NCI-H187 (cell line): ENCODE measurements around the gene GRK3.

Experiments used
- DNase-seq, 2 experiments: peaks; one replicate each; lab custom pipeline; 2025; lab: John Stamatoyannopoulos, UW

Gene GRK3

DNA sequence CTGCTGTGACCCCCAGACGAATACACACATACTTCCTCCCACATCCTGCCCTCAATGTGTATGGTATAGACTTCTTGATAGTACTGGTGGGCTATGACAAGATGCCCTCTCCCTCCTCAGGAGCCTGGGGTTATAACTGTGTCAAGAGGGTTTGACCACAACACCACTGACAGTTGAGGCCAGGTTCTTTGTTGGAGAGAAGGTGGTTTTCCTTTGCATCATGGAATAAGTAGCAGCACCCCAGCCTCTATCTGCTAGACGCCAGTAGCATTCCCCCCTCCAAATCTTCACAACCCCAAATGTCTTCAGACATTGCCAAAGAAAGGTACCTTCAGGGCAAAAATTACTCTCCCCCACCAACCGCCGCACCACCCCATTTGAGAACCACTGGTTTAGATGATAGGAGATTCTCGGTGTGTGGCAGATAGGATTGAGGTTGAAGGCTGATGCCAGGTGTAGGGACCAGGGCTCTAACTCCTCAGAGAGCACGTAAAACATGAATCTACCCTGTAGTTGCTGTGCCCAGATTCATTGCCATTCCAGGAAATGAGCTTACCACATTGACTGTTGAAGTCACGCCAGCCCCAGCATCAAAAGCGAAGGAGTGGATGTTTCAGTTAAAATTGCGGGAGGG, 172.0 kb downstream of the GRK3 start:
- DNase-seq = no peak

- DNase-seq = no peak
Observed at GRCh38 chr22:25739659-25740344, 175.3 kb downstream of the GRK3 start.

DNA sequence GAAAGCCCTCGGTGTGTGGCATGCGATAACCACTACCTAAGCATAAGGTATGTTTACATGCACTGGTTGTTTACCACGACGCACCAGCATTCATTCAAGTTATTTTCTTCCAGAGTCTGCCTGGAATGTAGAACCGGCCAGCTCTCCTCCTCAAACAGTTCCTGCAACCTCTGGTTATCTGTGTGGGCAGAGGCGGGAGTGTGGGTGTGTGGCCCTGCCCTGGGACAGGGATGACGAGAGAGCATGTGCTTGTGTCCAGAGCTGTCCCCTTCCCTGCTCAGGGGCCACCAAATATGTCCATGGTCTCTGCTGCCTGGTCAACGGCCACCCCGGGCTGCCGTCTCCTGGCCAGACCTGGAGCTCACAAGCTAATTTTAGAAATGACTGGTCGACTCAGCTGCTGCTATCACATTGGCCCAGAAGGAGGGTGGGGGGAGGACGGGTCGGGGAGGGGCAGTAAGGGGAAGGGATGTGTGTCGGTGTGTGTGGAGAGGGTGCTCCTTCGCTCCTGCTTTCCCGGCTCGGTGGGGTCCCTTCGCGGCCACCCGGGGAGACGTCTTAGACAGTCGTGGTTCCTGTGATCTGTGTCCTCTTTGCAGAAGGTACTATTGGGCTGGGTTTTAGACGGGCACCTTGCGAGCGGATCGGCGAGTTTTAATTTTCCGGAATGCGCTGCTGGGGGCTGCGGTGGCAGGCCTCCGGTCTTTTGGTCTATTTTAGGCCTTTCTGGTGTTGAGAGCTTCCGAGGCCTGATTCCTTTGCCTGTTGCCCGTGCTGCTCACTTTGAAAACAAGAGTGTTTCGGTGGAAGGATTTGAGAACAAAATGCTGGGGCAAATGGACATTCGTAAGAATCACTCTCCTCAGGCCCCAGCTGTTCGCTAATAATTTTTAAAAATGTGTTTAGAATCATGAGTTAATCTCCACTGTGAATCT, 177.5 kb downstream of the GRK3 start, which contains the start of gene MYO18B:
TSS of gene MYO18B (plus strand) at position 497 of the 935 bp plus-strand sequence. CDS start 18,905 bp downstream, outside the sequence.
- no peak for DNase-seq

GRCh38 chr22:25742918-25743708, 178.6 kb downstream of the GRK3 start:
- no peak for DNase-seq

DNA sequence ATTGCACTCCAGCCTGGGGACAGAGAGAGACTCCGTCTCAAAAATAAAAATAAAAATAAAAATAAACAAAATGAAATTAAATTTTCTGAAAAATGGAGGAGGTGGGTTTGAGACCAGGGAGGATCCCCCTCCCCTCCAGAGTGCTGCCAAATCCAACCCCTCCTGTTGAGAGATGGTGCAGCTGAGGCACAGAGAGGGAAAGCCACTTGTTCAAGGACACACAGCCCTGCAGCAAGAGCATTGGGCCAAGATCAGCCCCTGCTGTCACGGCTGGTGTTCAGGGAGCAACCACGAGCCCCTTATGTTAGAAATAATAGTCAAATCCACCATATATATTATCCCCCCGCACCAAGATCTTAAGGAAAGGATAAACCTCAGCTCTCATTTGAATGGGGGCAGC, 180.2 kb downstream of the GRK3 start:
- DNase-seq = no peak

DNA sequence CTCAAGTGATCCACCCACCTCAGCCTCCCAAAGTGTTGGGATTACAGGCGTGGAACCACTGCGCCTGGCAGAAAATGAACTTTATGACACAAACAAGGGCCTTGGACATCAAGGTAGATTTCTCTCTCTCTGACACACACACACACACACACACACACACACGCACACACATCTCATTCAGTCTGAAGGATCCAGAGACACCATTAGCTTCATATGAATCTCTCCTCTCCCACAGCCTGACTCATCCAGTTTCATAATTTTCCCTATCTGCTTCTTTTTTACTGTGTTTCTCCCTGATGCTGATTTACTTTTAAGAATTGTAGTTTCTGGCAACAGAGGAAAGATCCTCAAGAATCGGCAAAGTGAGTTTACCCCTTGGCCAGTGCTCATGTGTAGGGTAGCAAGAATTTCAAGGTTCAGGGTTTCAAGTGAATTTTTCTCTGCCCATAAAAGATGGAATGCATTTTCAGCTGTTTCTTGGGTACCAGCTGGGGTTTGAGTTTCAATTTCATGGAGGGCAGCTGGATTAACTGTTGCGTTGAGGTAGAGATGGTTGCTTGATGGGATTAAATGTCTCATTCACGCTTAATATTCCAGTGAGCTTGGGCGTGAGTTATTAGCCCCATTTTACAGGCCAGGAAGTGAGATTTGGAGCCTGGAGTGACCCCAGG, 181.0 kb downstream of the GRK3 start:
- DNase-seq = no peak

DNA sequence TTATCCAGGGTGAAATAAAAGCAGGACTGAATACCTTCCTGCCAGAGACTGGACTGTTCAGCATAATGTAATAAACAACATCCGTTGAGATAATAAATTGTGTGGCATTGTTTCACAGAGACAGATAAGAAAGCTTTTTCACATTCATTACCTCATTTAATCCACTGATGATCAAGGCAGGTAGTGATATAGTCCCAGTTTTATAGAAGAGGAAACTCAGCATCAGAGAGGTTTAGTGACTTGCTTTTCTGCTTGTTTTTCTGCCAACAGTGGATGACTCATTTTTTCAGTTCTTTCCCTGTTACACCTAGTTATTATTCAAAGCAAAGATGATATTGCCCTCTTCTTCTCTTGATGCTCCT, 181.5 kb downstream of the GRK3 start:
- DNase-seq = no peak

GRCh38 chr22:25747245-25747944, 182.9 kb downstream of the GRK3 start:
- DNase-seq = no peak

GRCh38 chr22:25748140-25748539, 183.7 kb downstream of the GRK3 start:
- DNase-seq = no peak

- no peak for DNase-seq
Observed at GRCh38 chr22:25748704-25749103, 184.2 kb downstream of the GRK3 start.

- no peak for DNase-seq
Observed at GRCh38 chr22:25749420-25750169, 185.1 kb downstream of the GRK3 start.

GRCh38 chr22:25750569-25751173, 186.2 kb downstream of the GRK3 start:
- DNase-seq = no peak

- no peak for DNase-seq
Observed at GRCh38 chr22:25751174-25751581, 186.7 kb downstream of the GRK3 start.

- no peak for DNase-seq
Observed at GRCh38 chr22:25752615-25753214, 188.2 kb downstream of the GRK3 start.

DNA sequence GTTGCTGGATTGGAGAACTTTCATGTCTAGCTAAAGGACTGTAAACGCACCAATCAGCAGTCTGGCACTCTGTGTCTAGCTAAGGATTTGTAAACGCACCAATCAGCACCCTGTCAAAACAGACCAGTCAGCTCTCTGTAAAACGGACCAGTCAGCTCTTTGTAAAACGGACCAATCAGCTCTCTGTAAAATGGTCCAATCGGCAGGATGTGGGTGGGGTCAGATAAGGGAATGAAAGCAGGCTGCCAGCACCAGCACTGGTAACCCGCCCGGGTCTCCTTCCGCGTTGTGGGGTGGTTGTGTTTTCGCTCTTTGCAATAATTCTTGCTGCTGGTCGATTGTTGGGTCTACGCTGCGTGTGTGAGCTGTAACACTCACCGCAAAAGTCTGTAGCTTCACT, 188.8 kb downstream of the GRK3 start:
- no peak for DNase-seq

DNA sequence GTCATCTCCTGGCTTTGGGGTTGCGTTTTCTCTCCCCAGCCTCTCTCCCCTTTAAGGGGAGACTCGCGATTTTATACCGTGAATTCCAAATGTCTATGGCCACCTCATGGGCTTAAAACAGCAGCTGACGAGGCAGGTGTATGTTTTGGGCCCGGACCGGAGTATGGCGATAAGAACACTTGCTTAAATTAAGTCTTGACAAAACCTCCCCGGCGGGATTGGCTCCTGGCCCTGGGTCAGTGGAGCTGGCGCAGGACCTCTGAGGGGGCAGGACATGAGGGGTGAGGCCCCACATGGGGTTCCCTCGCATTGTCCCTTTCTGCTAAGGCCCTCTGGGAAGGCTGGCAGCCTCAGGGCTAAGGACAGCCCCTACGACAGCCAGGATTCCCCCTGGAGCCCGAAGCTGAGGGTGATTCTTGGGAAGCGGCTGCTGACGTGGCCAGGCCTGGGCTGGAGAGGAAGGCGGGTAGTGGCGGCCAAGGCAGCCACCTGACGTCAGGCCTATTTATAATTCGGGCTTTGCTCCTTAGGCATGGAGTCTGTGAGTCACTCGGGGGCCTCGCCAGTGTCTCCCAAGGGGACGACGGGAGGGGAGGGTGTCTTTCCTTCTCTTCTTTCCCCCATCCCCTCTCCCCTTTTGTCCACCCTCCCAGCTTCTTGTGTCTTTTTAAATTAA, 190.2 kb downstream of the GRK3 start:
- DNase-seq = no peak

DNA sequence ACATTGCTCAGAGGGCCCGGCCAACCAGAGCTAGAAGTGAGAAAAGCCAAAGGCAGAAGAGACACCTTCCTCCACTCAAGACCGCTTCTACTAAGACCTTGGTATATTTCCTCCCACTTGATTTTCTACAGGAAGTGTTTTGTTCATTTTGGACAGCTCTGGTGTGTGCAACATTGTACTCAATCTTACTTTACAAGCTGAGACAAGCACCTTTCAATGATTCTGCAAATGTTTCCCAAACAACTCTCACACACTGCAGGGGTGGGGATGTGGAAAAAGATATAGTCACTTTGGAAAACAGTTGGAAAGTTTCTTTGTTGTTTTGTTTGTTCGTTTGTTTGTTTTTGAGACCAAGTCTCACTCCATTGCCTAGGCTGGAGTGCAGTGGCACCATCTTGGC, 193.2 kb downstream of the GRK3 start:
- DNase-seq = no peak

- no peak for DNase-seq
Observed at GRCh38 chr22:25758316-25758715, 193.8 kb downstream of the GRK3 start.

DNA sequence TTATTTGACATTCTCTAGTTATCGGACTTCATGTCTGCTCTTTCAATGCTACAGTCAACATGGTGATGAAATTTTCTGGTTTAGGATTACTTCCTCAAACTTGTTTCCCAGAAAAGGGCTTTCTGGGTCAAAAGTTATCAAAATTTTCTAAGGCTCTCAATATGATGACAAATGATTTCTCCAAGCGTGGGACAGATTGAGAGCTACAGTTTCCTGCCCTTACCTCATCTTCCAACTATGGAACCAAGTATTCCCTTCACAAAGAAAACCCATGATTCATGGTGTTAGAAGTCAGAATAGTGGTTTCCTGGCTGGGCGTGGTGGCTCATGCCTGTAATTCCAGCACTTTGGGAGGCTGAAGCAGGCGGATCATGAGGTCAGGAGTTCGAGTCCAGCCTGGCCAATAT, 195.4 kb downstream of the GRK3 start:
- DNase-seq = no peak
